T-helper 2 cell (primary cell): ENCODE measurements around the gene MITF.

Experiments used
- DNase-seq, 5 experiments: peaks; one replicate each; pipeline versions ENCODE4 v3.0.0 to v3.0.0-alpha.2; 2012 to 2022

MITF gene

DNA sequence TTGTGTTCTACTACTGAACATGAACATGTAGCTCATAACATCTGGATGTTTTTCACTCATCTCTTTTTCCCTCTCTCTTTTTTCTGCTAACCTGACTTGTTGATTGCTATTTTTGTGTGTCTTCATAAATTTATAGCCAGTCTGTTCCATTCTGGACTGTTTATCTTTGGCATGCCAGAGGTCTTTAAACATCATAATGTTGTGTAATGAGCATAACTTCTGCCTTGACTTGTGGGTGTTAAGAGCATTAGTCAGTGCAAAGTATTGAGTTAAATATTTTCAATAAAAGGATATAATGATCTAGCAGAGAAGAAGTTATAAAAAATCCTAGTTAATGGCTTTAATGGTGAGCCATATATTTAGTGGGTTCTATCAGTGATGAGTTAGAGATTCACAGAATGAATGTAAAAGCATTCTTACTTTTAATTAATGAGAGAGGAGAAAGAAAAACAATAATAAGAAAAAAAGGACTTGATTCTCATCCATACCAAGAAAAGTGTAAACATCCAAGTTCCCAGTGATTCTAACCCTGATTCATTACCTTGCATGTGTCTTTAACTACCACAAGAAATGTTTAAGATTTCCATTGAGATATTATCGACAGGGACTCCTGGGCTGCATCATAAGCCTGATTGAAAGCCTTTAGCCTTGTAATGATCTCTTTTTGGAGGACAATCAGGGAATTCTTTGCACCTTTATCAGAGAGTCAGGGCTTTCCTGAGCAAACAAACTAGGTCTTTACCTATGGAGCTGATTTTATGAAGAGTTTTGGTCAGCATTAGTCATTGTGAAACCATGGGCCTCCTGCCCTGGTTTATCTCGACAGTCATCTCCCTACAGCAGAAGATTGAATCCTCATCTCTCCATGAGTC lies 22.9 kb downstream of the MITF start:
- DNase-seq, result peak in 1 of 5 experiments; percentile 46

- DNase-seq, result no peak
These were observed 23.5 kb downstream of the MITF start for GRCh38 chr3:69762768-69763229.

DNA sequence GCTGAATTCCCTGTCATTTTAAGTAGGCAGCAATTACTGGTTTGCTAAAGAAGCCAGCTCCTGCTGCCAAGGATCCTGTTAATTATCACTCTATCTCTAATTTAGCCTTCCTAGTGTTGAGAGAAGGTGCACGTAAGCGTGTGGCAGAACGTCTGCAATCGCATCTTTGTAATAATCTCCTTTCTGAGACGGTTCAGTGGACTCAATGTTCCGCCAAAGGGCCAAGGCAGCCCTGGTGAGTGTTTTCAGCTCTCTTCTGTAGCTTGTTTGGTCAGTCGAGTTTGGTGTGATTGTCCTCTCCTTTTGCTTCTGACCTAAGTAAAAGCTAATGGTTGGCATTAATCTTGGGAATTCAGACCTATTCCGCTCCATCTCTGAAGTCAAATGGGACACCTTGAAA lies 24.2 kb downstream of the MITF start:
- DNase-seq, result no peak

DNA sequence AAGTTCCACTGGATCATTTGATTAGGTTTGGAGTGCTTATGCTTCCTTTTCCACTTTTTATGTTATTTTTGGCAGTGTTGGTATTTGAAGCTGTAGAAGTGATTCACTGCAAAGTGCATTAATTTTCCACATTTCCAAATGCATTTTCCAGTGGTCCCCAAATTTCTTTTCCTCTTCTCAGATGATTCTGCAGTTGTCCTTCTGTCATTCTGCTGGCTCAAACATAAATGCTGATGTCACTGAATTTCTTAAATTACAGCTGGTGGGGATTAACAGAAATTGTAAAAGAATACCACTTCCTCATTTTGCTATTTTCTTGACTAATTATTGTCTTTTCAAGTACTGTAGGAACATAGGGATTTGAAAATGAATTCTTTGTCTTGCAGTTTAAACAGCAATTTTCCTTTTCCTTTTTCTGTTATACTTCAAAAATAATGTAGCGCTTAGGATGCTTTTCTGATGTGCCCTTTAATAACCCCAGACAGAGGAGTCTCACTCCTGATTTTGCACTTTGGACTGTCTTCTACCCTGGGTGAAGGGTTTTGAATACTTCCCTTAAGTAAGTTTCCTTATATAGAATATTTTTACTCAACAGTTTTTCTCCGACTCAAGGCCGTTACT lies 25.0 kb downstream of the MITF start:
- no peak for DNase-seq

DNA sequence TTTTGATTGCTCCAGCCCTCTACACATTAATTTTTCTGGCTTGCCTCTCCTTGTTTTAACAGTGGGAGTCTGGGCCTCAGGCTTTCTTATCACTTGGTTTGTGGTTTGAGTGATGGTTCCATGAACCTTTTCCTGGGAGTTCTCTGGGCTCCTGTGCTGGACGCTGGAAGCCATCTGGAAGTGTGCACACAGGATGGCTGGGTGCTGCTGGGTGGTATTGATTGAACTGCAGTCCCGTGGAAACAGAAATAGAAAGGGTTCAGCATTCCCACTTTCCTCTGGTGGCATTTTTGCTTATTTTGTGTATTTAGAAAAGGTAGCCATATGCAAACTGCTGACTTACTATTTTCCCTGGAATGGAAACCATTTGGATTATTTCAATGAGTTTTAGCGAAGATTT lies 25.6 kb downstream of the MITF start:
- no peak for DNase-seq

- no peak for DNase-seq
These were observed 27.4 kb downstream of the MITF start for GRCh38 chr3:69766638-69767037.

DNA sequence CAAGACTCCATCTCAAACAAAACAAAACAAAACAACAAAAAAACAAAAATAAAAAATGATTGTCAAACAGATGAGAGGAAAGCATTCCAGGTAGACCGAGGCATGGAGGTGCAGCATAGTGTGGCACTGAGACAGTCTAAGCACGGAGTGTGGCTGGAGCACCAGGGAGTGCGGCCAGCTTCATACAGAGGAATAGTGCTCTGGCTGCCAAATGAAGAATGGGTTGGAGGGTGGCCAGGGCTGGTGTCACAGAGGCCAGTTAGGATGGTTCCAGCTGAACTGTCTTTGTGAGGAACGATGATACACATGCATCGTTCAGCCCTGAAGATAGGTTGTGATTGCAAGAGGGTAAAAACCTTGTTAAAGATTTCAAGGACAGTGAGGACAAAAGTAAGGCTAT lies 28.3 kb downstream of the MITF start:
- no peak for DNase-seq

GRCh38 chr3:69768438-69768837 lies 29.2 kb downstream of the MITF start:
- no peak for DNase-seq

- no peak for DNase-seq
These were observed 31.0 kb downstream of the MITF start for GRCh38 chr3:69770219-69770618.

GRCh38 chr3:69770976-69771634 lies 31.8 kb downstream of the MITF start:
- DNase-seq, result no peak

- no peak for DNase-seq
These were observed 33.0 kb downstream of the MITF start for GRCh38 chr3:69772152-69772867.

- DNase-seq, result no peak
These were observed 34.8 kb downstream of the MITF start for GRCh38 chr3:69774029-69774428.

GRCh38 chr3:69775751-69776150 lies 36.5 kb downstream of the MITF start:
- DNase-seq, result no peak

DNA sequence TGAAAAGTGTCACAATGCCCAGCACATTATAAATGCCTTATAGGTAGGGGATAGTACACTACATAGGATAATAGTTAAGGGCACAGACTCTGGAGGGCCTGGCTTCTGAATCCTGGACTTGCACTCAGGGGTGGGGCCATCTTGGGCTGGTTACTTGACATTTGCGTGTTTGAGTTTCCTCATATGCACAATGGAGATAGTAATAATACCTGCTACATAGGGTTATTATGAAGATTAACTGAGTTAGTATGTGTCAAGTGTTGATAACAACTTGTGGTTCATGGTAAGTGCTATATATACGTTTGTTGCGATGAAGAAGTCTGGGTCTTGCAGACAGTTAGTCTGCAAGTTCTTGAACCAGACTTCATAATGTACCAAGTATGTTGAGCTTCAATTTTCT lies 37.0 kb downstream of the MITF start:
- no peak for DNase-seq

DNA sequence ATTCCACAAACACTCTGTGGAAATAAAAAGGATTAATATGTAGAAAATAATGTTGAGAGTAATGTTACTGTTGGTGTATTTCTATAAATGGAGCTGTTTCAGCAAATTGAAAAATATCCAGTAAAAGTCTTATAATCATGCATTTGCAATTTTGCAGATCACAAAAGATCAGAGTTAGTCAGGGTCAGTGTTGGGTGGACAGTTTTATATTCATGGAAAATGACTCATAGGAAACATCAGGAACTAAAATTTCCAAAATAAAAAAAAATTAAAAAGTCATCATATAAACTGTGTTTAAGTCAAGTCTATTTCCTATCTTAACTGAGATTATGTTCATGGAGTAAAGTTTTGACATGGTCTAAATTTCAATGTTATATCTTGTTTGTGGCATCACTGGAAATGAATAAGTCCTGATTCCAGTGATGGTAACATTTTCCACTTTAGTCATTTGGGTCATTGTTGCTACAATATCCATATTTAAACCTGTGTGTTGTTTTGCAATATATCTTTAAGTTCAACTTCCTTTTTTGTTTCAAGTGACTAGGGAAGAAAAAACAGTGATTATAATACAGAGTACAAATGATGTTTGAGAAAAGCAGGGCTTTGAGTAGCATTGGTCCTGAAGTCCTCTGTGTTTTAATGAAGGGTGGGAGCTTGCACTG lies 37.8 kb downstream of the MITF start:
- DNase-seq, result no peak

DNA sequence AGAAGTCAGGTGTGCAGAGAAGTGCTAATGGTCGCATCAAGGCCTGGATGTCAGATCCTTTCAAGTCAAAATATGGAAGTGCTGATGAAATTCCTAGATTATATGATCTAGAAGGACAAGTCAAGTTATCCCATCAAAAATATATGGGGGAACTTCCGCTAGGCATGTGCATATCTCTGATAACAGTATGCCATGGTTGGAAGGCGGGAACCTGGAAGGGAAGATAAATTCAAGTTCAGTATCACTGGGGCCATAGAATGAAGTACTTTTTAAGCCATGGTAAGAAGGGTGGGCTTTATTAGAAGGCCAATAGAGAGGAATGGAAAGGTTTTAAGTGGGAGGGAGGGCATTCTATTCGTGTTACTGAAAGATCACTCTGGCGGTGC lies 38.3 kb downstream of the MITF start:
- no peak for DNase-seq

GRCh38 chr3:69781593-69781992 lies 42.3 kb downstream of the MITF start:
- no peak for DNase-seq

DNA sequence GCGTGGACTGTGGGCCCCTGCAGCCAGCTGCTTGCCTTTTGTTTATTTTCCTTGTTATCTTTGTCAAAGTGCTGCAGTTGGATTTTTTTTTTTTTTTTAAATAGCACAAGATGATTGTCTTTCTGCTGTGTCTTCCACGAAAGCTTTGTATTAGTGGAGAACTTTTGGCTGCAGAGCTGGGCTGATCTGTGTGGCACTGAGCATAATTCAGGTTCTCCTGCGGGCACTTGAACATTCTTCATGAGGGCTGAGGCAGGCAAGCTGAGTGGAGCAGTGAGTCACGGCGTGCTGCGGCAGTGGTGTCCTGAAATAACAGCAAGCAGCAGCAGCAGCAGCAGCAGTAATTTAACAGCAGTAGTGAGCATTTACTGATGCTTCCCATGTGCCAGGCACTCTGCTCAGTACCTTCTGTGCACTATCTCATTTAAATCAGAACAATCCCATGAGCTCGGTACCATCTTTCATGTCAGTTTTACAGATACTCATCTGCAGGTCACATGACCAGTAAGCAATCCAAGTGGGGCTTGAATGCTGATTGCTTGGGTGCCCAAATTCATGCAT lies 45.8 kb downstream of the MITF start:
- DNase-seq, result no peak

DNA sequence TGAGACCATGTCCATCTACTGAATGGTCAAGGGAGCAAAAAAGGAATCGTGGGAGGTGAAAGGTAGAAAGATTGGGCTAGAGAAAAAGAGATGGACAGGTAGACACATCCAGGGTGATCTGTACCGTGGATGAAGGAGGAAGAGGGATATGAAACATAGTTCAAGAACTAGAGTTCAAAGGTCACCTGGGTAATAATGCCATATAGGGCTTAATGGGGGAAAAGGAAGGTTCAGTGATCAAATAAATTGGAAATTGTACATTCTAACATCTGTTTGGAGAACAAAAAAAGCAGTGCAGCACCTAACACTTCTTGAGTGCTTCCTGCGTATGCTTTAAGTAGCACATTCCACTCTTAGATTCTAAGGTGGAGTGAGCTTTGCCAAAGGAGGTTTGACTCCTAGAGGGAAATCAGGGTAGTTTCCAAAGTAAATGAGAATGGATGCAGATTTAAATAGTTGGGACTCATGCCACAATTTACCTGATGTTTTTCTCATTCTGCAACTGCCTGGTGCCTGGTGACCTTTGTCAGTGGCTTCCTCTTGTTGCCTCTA lies 46.6 kb downstream of the MITF start:
- no peak for DNase-seq

DNA sequence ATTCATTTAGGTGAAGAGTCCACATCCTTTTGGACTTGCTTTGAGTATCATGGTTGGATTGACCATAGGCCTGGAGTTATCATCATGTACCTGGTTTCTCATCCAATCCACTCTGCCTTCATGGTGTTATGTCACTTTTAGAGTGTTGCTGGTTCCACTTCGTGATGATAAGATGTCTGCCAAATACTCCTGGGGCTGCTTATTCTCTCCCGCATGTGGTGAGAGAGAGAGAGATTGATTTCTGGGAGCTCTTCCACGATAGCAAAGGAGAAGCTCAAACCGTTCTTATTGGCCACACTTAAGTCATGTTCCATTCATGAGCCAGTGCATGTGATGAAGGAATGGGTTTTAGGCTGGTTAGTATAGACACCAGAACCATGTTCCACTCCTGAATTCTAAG lies 47.6 kb downstream of the MITF start:
- no peak for DNase-seq

- no peak for DNase-seq
These were observed 48.3 kb downstream of the MITF start for GRCh38 chr3:69787436-69788168.
